Measurements from ENCODE around the gene FPGS. TPM values are rescaled to one million over a fixed set of nuclear protein-coding genes. Genes with fewer than 3 reads are reported as not detected.

FPGS gene
- total RNA-seq, 1 donor from 2014 or later = 132 TPM

- no peak overlapping the region for H3K4me3 ChIP-seq (ENCODE audit: low read depth, low read length)
- no peak for DNase-seq (ENCODE audit: low read depth)
- no peak for TF ChIP-seq CTCF (conservative IDR thresholded peaks at IDR 0.05; ENCODE audit: low read depth, low read length)
Observed at GRCh38 chr9:127808347-127809001, 5.8 kb downstream of the FPGS start.

GRCh38 chr9:127809002-127809539 is 6.4 kb downstream of the FPGS start:
- DNase-seq (ENCODE audit: low read depth) = no peak
- no peak overlapping the region for H3K4me3 ChIP-seq (ENCODE audit: low read depth, low read length)
- no peak for TF ChIP-seq CTCF (conservative IDR thresholded peaks at IDR 0.05; ENCODE audit: low read depth, low read length)

GRCh38 chr9:127809540-127810377 is 7.1 kb downstream of the FPGS start:
- no peak for TF ChIP-seq CTCF (conservative IDR thresholded peaks at IDR 0.05; ENCODE audit: low read depth, low read length)
- no peak for DNase-seq (ENCODE audit: low read depth)
- no peak overlapping the region for H3K4me3 ChIP-seq (ENCODE audit: low read depth, low read length)

- DNase-seq (ENCODE audit: low read depth) = no peak
- TF ChIP-seq CTCF (conservative IDR thresholded peaks at IDR 0.05; ENCODE audit: low read depth, low read length) = no peak
Observed at GRCh38 chr9:127810378-127811187, 7.9 kb downstream of the FPGS start.

GRCh38 chr9:127812011-127812410 is 9.3 kb downstream of the FPGS start:
- TF ChIP-seq CTCF (conservative IDR thresholded peaks at IDR 0.05; ENCODE audit: low read depth, low read length) = no peak
- H3K4me3 ChIP-seq (ENCODE audit: low read depth, low read length) = no peak overlapping the region
- DNase-seq (ENCODE audit: low read depth) = no peak

More at GRCh38 chr9:127810378-127811187, 7.9 kb downstream of the FPGS start:
- H3K4me3 ChIP-seq (ENCODE audit: low read depth, low read length) = no peak overlapping the region

GRCh38 chr9:127812936-127813675 is 10.4 kb downstream of the FPGS start:
- no peak for DNase-seq (ENCODE audit: low read depth)
- TF ChIP-seq CTCF (conservative IDR thresholded peaks at IDR 0.05; ENCODE audit: low read depth, low read length) = no peak
- H3K4me3 ChIP-seq (ENCODE audit: low read depth, low read length) = no peak overlapping the region
